ENCODE measurements around the gene DKKL1.

- TF ChIP-seq CTCF (IDR thresholded peaks at IDR 0.05) (no peak), ZFP36 (IDR thresholded peaks at IDR 0.05; ENCODE audit: borderline replicate concordance, partially characterized antibody) (no peak)
Observed at GRCh38 chr19:49371184-49371583, 7.5 kb downstream of the DKKL1 start.

All from A549 (cell line).